HG03095 (cell line): ENCODE results near the gene KAT14.
"Not testable (repeated sequence)": the region's sequence is repeated elsewhere in the genome, so short reads cannot be mapped to it uniquely, and the experiment has no call there.

Experiments
- ATAC-seq: cut with Tn5 transposase; IDR thresholded peaks from one replicate; pipeline ENCODE4 v1.9.1; 2021; ENCODE audit warnings: moderate library complexity; ENCODE audit not compliant: unreplicated experiment

Gene KAT14

GRCh38 chr20:18137412-18138265, at the start of gene KAT14, which contains the start of gene PET117:
KAT14 (plus strand) TSS chr20:18137863; CDS start chr20:18142661, 4,798 bp downstream.
PET117 (plus strand) TSS chr20:18137863; CDS start chr20:18137956, 93 bp downstream.
- peak; percentile 90 for ATAC-seq

- not testable (repeated sequence) for ATAC-seq
Measured at GRCh38 chr20:18088298-18088697, 49.4 kb upstream of the KAT14 start.

GRCh38 chr20:18088841-18089240, 48.8 kb upstream of the KAT14 start:
- not testable (repeated sequence) for ATAC-seq

- no peak for ATAC-seq
Measured at GRCh38 chr20:18090044-18090443, 47.6 kb upstream of the KAT14 start.

- ATAC-seq, result no peak
Measured at GRCh38 chr20:18090477-18090876, 47.2 kb upstream of the KAT14 start.

GRCh38 chr20:18091623-18092022, 46.0 kb upstream of the KAT14 start:
- ATAC-seq, result no peak

- no peak for ATAC-seq
Measured at GRCh38 chr20:18092890-18093289, 44.8 kb upstream of the KAT14 start.

- ATAC-seq, result no peak
Measured at GRCh38 chr20:18093388-18093787, 44.3 kb upstream of the KAT14 start.

GRCh38 chr20:18094191-18094590, 43.5 kb upstream of the KAT14 start:
- no peak for ATAC-seq

GRCh38 chr20:18100569-18100968, 37.1 kb upstream of the KAT14 start:
- not testable (repeated sequence) for ATAC-seq

- ATAC-seq, result no peak
Measured at GRCh38 chr20:18101125-18101810, 36.4 kb upstream of the KAT14 start.

GRCh38 chr20:18103497-18103896, 34.2 kb upstream of the KAT14 start:
- ATAC-seq, result no peak

GRCh38 chr20:18108326-18108725, 29.3 kb upstream of the KAT14 start:
- no peak for ATAC-seq

GRCh38 chr20:18128574-18128973, 9.1 kb upstream of the KAT14 start:
- not testable (repeated sequence) for ATAC-seq

GRCh38 chr20:18132663-18133062, 5.0 kb upstream of the KAT14 start:
- ATAC-seq, result no peak

- ATAC-seq, result no peak
Measured at GRCh38 chr20:18133962-18134361, 3.7 kb upstream of the KAT14 start.

GRCh38 chr20:18138266-18138582, 561 bp downstream of the KAT14 start:
- peak; percentile 26 for ATAC-seq

- ATAC-seq, result no peak
Measured at GRCh38 chr20:18138639-18139583, 1.2 kb downstream of the KAT14 start.

GRCh38 chr20:18139832-18140231, 2.2 kb downstream of the KAT14 start:
- ATAC-seq, result no peak

- ATAC-seq, result no peak
Measured at GRCh38 chr20:18144541-18145099, 7.0 kb downstream of the KAT14 start.

- no peak for ATAC-seq
Measured at GRCh38 chr20:18154342-18154741, 16.7 kb downstream of the KAT14 start.
